EH (cell line): ENCODE measurements around the gene ERCC5.

Experiments used
- DNase-seq: peaks from one replicate; pipeline ENCODE4 v3.0.0-alpha.2; 2015; ENCODE audit warnings: low read depth

The ERCC5 gene

DNA sequence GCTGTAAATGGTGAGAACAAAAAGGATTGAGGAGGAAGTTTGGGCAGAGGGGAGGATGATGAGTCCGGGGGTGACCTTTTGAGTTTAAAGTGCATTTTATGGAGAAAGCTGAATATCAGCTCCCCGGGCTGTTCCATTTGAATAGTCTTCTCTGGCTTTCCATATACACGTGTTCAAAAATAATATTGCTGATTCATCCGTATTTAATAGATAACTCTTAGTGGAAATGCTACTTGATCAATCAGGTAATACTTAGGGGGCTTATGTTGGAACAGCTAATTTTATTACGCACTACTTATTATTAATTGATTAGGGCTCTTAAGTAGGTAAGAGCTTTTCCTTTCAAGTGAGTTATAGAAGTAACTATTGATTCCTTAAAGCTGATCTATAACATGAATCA lies 76.4 kb downstream of the ERCC5 start:
- no peak for DNase-seq
